PC-9 (cell line): ENCODE measurements around the gene IL32. TPM values are rescaled to one million over a fixed set of nuclear protein-coding genes. Genes with fewer than 3 reads are reported as not detected.
"Not testable (repeated sequence)": the region's sequence is repeated elsewhere in the genome, so short reads cannot be mapped to it uniquely, and the experiment has no call there.

Experiments
- BruUV-seq: library from RNA; stranded (reverse); fragments of 400-500 nt; replicated peaks from 2 replicates; lab custom pipeline; 2021; lab: Mats Ljungman, UMichigan
- CTCF ChIA-PET: fragments of 300-600 bp; sonication (Branson Sonifier 250); formaldehyde crosslinking; loops from one replicate; lab custom pipeline; 2022; ENCODE audit warnings: antibody characterized with exemption; lab: Charles Lee
- POLR2A ChIA-PET: fragments of 300-600 bp; sonication (Branson Sonifier 250); formaldehyde crosslinking; loops from one replicate; lab custom pipeline; 2022; ENCODE audit warnings: antibody characterized with exemption; ENCODE audit not compliant: unreplicated experiment; lab: Charles Lee
- DNase-seq, 2 experiments: peaks; one replicate each; pipeline versions ENCODE4 v3.0.0 to v3.0.0-alpha.2; 2015 to 2022; ENCODE audit warnings: mixed read lengths in 1 of 2
- H2AFZ ChIP-seq: fragments of 200-600 bp; sonication (generic); 2 replicates; pipeline ENCODE4 v1.8.1; 2017; ENCODE audit warnings: antibody characterized with exemption
- H3F3A ChIP-seq: fragments of 200-600 bp; sonication (generic); 2 replicates; pipeline ENCODE4 v1.8.1; 2017; ENCODE audit warnings: antibody characterized with exemption, mild to moderate bottlenecking, low read depth; ENCODE audit not compliant: insufficient read depth
- H3K27ac ChIP-seq: fragments of 200-600 bp; sonication (generic); 2 replicates; pipeline ENCODE4 v1.6.1; 2016; ENCODE audit warnings: mixed run types
- H3K27me3 ChIP-seq: fragments of 200-600 bp; sonication (generic); 2 replicates; pipeline ENCODE4 v1.6.1; 2016; ENCODE audit warnings: low read depth, mixed run types; ENCODE audit not compliant: insufficient read depth
- H3K36me3 ChIP-seq: fragments of 200-600 bp; sonication (generic); 2 replicates; pipeline ENCODE4 v1.6.1; 2016; ENCODE audit warnings: low read depth, mixed run types
- H3K4me1 ChIP-seq: fragments of 200-600 bp; sonication (generic); replicated peaks from 2 replicates; pipeline ENCODE4 v1.6.1; 2016; ENCODE audit warnings: mixed run types; ENCODE audit not compliant: insufficient read depth
- H3K4me2 ChIP-seq: fragments of 200-600 bp; sonication (generic); 2 replicates; pipeline ENCODE4 v1.6.1; 2017; ENCODE audit warnings: mixed run types
- H3K4me3 ChIP-seq: fragments of 200-600 bp; sonication (generic); 2 replicates; pipeline ENCODE4 v1.6.1; 2016; ENCODE audit warnings: mixed run types
- H3K79me2 ChIP-seq: fragments of 200-600 bp; sonication (generic); 2 replicates; pipeline ENCODE4 v1.6.1; 2017; ENCODE audit warnings: low read depth, mixed run types
- H3K9me2 ChIP-seq: fragments of 200-600 bp; sonication (generic); 2 replicates; pipeline ENCODE4 v1.8.1; 2017; ENCODE audit warnings: mild to moderate bottlenecking; ENCODE audit not compliant: insufficient read depth
- H3K9me3 ChIP-seq: fragments of 200-600 bp; sonication (generic); 2 replicates; pipeline ENCODE4 v1.8.1; 2016; ENCODE audit warnings: low read depth; ENCODE audit not compliant: insufficient read depth
- H4K20me1 ChIP-seq: fragments of 200-600 bp; sonication (generic); 2 replicates; pipeline ENCODE4 v1.8.1; 2017; ENCODE audit not compliant: insufficient read depth
- CTCF ChIP-seq: fragments of 200-600 bp; sonication (generic); conservative IDR thresholded peaks from 2 replicates; pipeline ENCODE4 v1.6.1; 2017; ENCODE audit warnings: mixed run types, antibody characterized with exemption, mild to moderate bottlenecking, moderate library complexity
- EZH2 ChIP-seq: fragments of 200-600 bp; sonication (generic); IDR thresholded peaks from 2 replicates; pipeline ENCODE4 v1.8.0; 2017; ENCODE audit warnings: antibody characterized with exemption, low read depth
- intact Hi-C: fragments of 100-400 bp; cut with micrococcal nuclease; formaldehyde crosslinking; loops from one replicate; pipeline ENCODE4 v1.10.0; 2022; ENCODE audit not compliant: unreplicated experiment
- total RNA-seq: library from RNA; stranded (reverse); gene quantifications from 2 replicates; pipeline ENCODE4 v1.2.3, GENCODE V29; 2021

IL32 gene
- total RNA-seq, 1 experiment from 2014 or later: 2.2 TPM

GRCh38 chr16:3051494-3051893 lies 13.9 kb upstream of the IL32 start:
- no peaks in the 10 kb centered on the region for H4K20me1 ChIP-seq
- H3K4me2 ChIP-seq: no peak overlapping the region
- ChIA-PET CTCF (interaction anchor here (0.5 to 1.1 kb wide), 2 partner anchors 8 to 20 kb away, joined by 3 read pairs; no protein-coding TSS in a partner anchor), POLR2A (no interaction called here)
- no peaks in the 10 kb centered on the region for H3K79me2 ChIP-seq
- H3K27ac ChIP-seq: no peak overlapping the region
- H3K4me3 ChIP-seq: no peak overlapping the region
- BruUV-seq: no TSS peak
- no peaks in the 10 kb centered on the region for H3K9me3 ChIP-seq
- H3K4me1 ChIP-seq: no peaks in the 10 kb centered on the region
- intact Hi-C loops: no loop called here
- H3K36me3 ChIP-seq: no peaks in the 10 kb centered on the region
- no peaks in the 10 kb centered on the region for H3K9me2 ChIP-seq
- TF ChIP-seq EZH2 (no peak), CTCF (no peak)
- peaks cover 2% of the 10 kb centered on the region; the same call in 1 of the 2 replicates for H3F3A ChIP-seq
- no peak for DNase-seq
- H2AFZ ChIP-seq: no peak overlapping the region
- no peaks in the 10 kb centered on the region for H3K27me3 ChIP-seq

DNA sequence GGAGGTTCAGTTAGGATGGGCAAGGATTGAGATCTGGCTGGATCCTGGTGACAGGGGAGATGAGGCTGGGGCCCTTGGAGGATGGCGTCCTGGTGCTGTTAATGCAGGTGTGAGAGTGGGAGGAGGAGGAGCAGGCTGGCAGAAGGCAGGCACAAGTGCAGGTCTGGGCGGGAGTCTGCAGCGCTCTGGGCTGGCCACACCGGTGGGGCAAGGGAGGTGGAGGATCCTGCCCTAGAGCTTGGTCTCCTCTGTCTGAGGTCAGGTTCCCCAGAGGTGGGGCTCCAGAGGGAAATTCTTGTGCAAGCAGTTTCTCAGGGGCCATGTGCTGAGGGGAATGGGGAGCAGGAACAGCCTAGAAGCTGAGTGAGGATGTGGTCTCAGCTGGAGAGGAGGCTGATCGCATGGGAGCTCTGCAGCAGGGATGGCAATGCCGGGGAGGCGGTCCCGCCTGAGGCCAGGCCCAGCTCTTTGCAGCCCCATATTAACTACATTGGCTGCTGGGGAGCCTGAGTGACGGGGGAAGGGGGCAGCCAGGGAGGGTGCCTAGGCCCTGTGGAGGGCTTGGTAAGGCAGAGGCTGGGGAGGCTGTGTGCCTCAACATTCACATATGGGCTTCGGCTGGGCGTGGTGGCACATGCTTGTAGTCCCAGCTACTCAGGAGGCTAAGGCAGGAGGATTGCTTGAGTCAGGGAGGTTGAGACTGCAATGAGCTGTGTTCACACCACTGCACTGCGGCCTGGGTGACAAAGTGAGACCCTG lies 12.7 kb upstream of the IL32 start:
- H3K27me3 ChIP-seq, intact Hi-C loops, H2AFZ ChIP-seq, H3K9me3 ChIP-seq, POLR2A ChIA-PET, DNase-seq, H3F3A ChIP-seq, CTCF ChIA-PET, H3K9me2 ChIP-seq, H3K27ac ChIP-seq, H3K4me3 ChIP-seq, H3K4me2 ChIP-seq, H3K79me2 ChIP-seq, BruUV-seq, H3K36me3 ChIP-seq, H4K20me1 ChIP-seq, H3K4me1 ChIP-seq: not testable (repeated sequence)

- H3K4me1 ChIP-seq, H3K9me3 ChIP-seq, H3F3A ChIP-seq, POLR2A ChIA-PET, H3K9me2 ChIP-seq, H2AFZ ChIP-seq, BruUV-seq, H3K4me2 ChIP-seq, H3K36me3 ChIP-seq, CTCF ChIA-PET, DNase-seq, intact Hi-C loops, H3K4me3 ChIP-seq, H3K27ac ChIP-seq, H3K79me2 ChIP-seq, H3K27me3 ChIP-seq, H4K20me1 ChIP-seq: not testable (repeated sequence)
Observed at GRCh38 chr16:3053330-3053710, 12.1 kb upstream of the IL32 start.

DNA sequence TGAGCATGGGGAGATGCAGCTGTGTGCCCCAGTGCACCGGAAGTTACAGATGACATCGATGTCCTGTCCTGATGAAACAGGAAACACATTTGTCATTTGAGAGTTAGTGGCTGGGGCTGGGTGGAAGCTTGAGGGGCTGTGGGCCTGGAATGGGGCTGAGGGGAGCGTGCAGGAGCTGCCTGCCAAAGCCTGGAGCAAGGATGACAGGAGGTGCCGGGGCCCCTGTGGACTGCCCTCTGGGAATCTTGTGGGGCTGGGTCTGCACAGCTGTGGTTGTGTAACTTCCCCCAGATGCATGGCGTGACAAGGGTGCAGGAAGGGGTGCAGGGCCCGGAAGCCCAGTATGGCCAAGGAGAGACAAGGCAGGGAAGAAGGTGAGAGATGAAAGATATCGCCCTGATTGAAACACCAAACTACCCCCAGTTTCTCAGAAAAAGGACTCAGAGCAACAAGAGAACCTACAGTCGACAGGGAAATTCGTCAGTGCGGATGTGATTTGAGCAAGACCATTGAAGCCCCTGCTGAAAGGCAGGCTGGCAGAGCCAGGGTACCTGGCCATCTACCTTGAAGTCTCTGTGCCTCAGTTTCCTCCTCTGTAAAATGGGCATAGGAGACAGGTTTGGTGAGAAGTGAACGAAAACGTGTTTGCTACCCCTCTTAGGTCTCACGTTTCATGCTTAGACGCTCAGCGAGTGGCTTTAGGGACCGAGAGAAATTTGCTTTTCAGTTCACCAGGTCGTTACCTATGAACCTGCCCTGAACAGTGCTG lies 10.3 kb upstream of the IL32 start:
- Histone ChIP-seq H3K4me1 (peaks cover 10% of the 10 kb centered on the region; the same call in 1 of the 2 replicates), H3F3A (peaks cover 8% of the 10 kb centered on the region; the same call in 1 of the 2 replicates), H3K27ac (no peak overlapping the region), H3K27me3 (no peaks in the 10 kb centered on the region), H2AFZ (no peak overlapping the region), H3K9me3 (no peaks in the 10 kb centered on the region), H3K36me3 (no peaks in the 10 kb centered on the region), H4K20me1 (no peaks in the 10 kb centered on the region), H3K79me2 (no peaks in the 10 kb centered on the region), H3K4me2 (no peak overlapping the region), H3K9me2 (no peaks in the 10 kb centered on the region), H3K4me3 (no peak overlapping the region)
- DNase-seq: no peak
- intact Hi-C loops: loop anchor here (5.0 kb wide), 1 partner anchor 112 kb away; no protein-coding TSS in a partner anchor
- ChIA-PET CTCF (interaction anchor here (1.7 kb wide), 1 partner anchor 23 kb away, joined by 3 read pairs; no protein-coding TSS in a partner anchor), POLR2A (no interaction called here)
- TF ChIP-seq EZH2 (no peak), CTCF (no peak)
- BruUV-seq: no TSS peak

- H2AFZ ChIP-seq, H3K9me3 ChIP-seq, H3K79me2 ChIP-seq, H3K4me3 ChIP-seq, H3F3A ChIP-seq, H4K20me1 ChIP-seq, H3K27ac ChIP-seq, H3K27me3 ChIP-seq, H3K4me2 ChIP-seq, BruUV-seq, DNase-seq, H3K9me2 ChIP-seq, POLR2A ChIA-PET, H3K36me3 ChIP-seq: not testable (repeated sequence)
- CTCF ChIA-PET: interaction anchor here (0.6 to 1.7 kb wide), 2 partner anchors 24 to 77 kb away, joined by 3 to 6 read pairs; no protein-coding TSS in a partner anchor
- H3K4me1 ChIP-seq: peaks cover 10% of the 10 kb centered on the region; the same call in 1 of the 2 replicates
- intact Hi-C loops: loop anchor here (5.0 kb wide), 1 partner anchor 112 kb away; no protein-coding TSS in a partner anchor
Observed at GRCh38 chr16:3055734-3056115, 9.7 kb upstream of the IL32 start.
